ENCODE results near the gene CLCNKB. TPM values are rescaled to one million over a fixed set of nuclear protein-coding genes. Genes with fewer than 3 reads are reported as not detected.

The CLCNKB gene
- total and polyA plus RNA-seq, 2 of the 13 experiments (the other 11 are each of a cell fraction or from before 2014, with no cell fraction given), result 0.04 TPM; not detected in 1

- TF ChIP-seq MIXL1 (CRISPR knock-in tag; IDR thresholded peaks at IDR 0.05), result no peak
- no peak for TF ChIP-seq ZNF747 (CRISPR knock-in tag; IDR thresholded peaks at IDR 0.05; ENCODE audit: borderline replicate concordance)
- TF ChIP-seq ZNF101 (CRISPR knock-in tag; IDR thresholded peaks at IDR 0.05; ENCODE audit: borderline replicate concordance, low read depth), result no peak
- TF ChIP-seq ZNF512B (CRISPR knock-in tag; IDR thresholded peaks at IDR 0.05; ENCODE audit: borderline replicate concordance), result no peak
- ChIA-PET POLR2A (interaction anchor here (1.1 kb wide), 1 partner anchor 18 kb away, joined by 3 read pairs; the partner anchor contains the start of gene ZBTB17), CTCF (ENCODE audit: low intra/inter-chr PET ratio, low total read pairs) (interaction anchor here (1.6 kb wide), 1 partner anchor 36 kb away, joined by 5 read pairs; no protein-coding TSS in a partner anchor)
- peaks cover 40% of the 10 kb centered on the region for H3K4me1 ChIP-seq (ENCODE audit: insufficient read depth, low read length)
- no TSS peak for BruUV-seq (replicated peaks)
- 0 out of 6 replicates have a peak overlapping the region, but pooled peaks of 1 of the 3 experiments have one; percentile 54 for H3K4me3 ChIP-seq (replicated peaks in 1 of 3; ENCODE audit: insufficient read depth in 1 of 3, low read depth in 2 of 3, low read length in 3 of 3)
- H3K27me3 ChIP-seq (ENCODE audit: control insufficient read depth in 1 of 2, insufficient read depth in 2 of 2, low read length in 2 of 2), result peaks cover 6 to 36% of the 10 kb centered on the region in 2 experiments; a peak in 4 of 5 replicates
- no peak overlapping the region for H2AFZ ChIP-seq (ENCODE audit: low read length)
- 0 out of 2 replicates have a peak overlapping the region, but pooled peaks have one; percentile 82 for H3K4me2 ChIP-seq (ENCODE audit: low read depth, low read length)
- WGBS (ENCODE audit: low lambda C conversion rate), result 85% methylated on average over 4 of the region's 10 CpGs
- no peaks in the 10 kb centered on the region for H3K36me3 ChIP-seq (replicated peaks in 1 of 2; ENCODE audit: control insufficient read depth in 1 of 2, insufficient read depth in 2 of 2, low read length in 2 of 2)
- no peak; the same call in 2 of the 3 replicates for ATAC-seq
- no peak overlapping the region for H3K27ac ChIP-seq (ENCODE audit: extremely low read length, insufficient read depth, low read length)
- H3K9me3 ChIP-seq (ENCODE audit: low read length), result no peaks in the 10 kb centered on the region
- no peaks in the 10 kb centered on the region for H4K20me1 ChIP-seq (ENCODE audit: insufficient read depth, low read length)
- no peak for FAIRE-seq
- DNase-seq (ENCODE audit: low spot score), result no peak
- intact Hi-C loops (cut with micrococcal nuclease; ENCODE audit: unreplicated experiment) (loop anchor here (2.0 to 10.0 kb wide), 2 partner anchors 35 to 179 kb away; no protein-coding TSS in a partner anchor), in situ Hi-C loops (cut with HindIII; ENCODE audit: extremely low pct_ligation_motif_present, low pct_unique_long_range_greater_than_20kb) (no loop called here)
- no peak overlapping the region for H3K9ac ChIP-seq (ENCODE audit: insufficient read depth, low read depth, low read length)
- H3K79me2 ChIP-seq (ENCODE audit: insufficient read depth, low read length), result no peaks in the 10 kb centered on the region
These were observed 49.5 kb upstream of the CLCNKB start for GRCh38 chr1:15994081-15994480.

Measured in HepG2 (cell line).